Endothelial cell of umbilical vein (primary cell): ENCODE results near the gene CAPG. TPM values are rescaled to one million over a fixed set of nuclear protein-coding genes. Genes with fewer than 3 reads are reported as not detected.

Source experiments
- BruUV-seq: library from RNA; stranded (reverse); fragments of 400-500 nt; replicated peaks from 2 replicates; lab custom pipeline; 2021; lab: Mats Ljungman, UMichigan
- CTCF ChIA-PET: fragments of 300-600, 350-600 bp; sonication (Branson Sonifier 250); formaldehyde crosslinking; loops from one replicate; lab custom pipeline; 2021; ENCODE audit warnings: antibody characterized with exemption, inconsistent platforms; lab: Charles Lee
- POLR2A ChIA-PET: fragments of 300-600, 350-600 bp; sonication (Branson Sonifier 250); formaldehyde crosslinking; loops from one replicate; lab custom pipeline; 2021; ENCODE audit warnings: antibody characterized with exemption, inconsistent platforms; lab: Charles Lee
- DNase-seq: peaks from one replicate; pipeline ENCODE4 v3.0.0-alpha.2; 2011; ENCODE audit warnings: low read depth, low spot score
- FAIRE-seq: peaks from 2 replicates; lab custom pipeline; 2011; peaks lifted over from hg19 to GRCh38; lab: Jason Lieb, UNC
- H2AFZ ChIP-seq: 2 replicates; pipeline ENCODE4 v1.6.0; 2012; ENCODE audit warnings: low read depth, low read length, control low read depth, inconsistent platforms
- H3K27ac ChIP-seq: 2 replicates; pipeline ENCODE4 v1.5.1; 2011; ENCODE audit warnings: low read depth, mild to moderate bottlenecking, control low read depth, low read length, moderate library complexity; ENCODE audit not compliant: insufficient read depth
- H3K27me3 ChIP-seq, 2 experiments: 2 replicates each; pipeline versions ENCODE4 v1.6.0 to v1.6.1; 2011; ENCODE audit warnings: low read length in 2 of 2, mixed read lengths in 1 of 2; ENCODE audit not compliant: control insufficient read depth in 2 of 2, insufficient read depth in 2 of 2
- H3K36me3 ChIP-seq, 2 experiments: 2 replicates in 1 of 2; 3 replicates in 1 of 2; pipeline ENCODE4 v1.5.1; 2011; ENCODE audit warnings: low read length in 2 of 2, mild to moderate bottlenecking in 1 of 2, moderate library complexity in 1 of 2; ENCODE audit not compliant: control insufficient read depth in 2 of 2, insufficient read depth in 2 of 2; ENCODE audit errors: extremely low read depth in 1 of 2
- H3K4me1 ChIP-seq: 3 replicates; pipeline ENCODE4 v1.5.1; 2011; ENCODE audit warnings: mild to moderate bottlenecking, low read length; ENCODE audit not compliant: control insufficient read depth, insufficient read depth; ENCODE audit errors: extremely low read depth
- H3K4me2 ChIP-seq: 2 replicates; pipeline ENCODE4 v1.6.1; 2011; ENCODE audit warnings: low read length, control low read depth, mixed read lengths; ENCODE audit not compliant: insufficient read depth
- H3K4me3 ChIP-seq, 3 experiments: fragments of 200-600 bp in 1 of 3; sonication (generic), shearing (Covaris generic) in 1 of 3; replicated peaks in 1 of 3; 2 replicates each; pipeline ENCODE4 v1.5.1; 2011 to 2016; ENCODE audit warnings: control low read depth in 3 of 3, low read length in 3 of 3, mild to moderate bottlenecking in 2 of 3, inconsistent platforms in 1 of 3, low read depth in 1 of 3, moderate library complexity in 1 of 3; ENCODE audit not compliant: insufficient read depth in 1 of 3
- H3K79me2 ChIP-seq: 2 replicates; pipeline ENCODE4 v1.6.0; 2012; ENCODE audit warnings: low read length, inconsistent platforms; ENCODE audit not compliant: control insufficient read depth, insufficient read depth
- H3K9ac ChIP-seq: replicated peaks from 2 replicates; pipeline ENCODE3; 2011; ENCODE audit warnings: low read length, control low read depth; ENCODE audit not compliant: insufficient read depth; ENCODE audit errors: extremely low read depth
- H3K9me1 ChIP-seq: replicated peaks from 3 replicates; pipeline ENCODE4 v1.6.0; 2011; ENCODE audit warnings: mild to moderate bottlenecking, low read length; ENCODE audit not compliant: control insufficient read depth, insufficient read depth; ENCODE audit errors: extremely low read depth
- H3K9me3 ChIP-seq: replicated peaks from 2 replicates; pipeline ENCODE4 v1.5.1; 2012; ENCODE audit warnings: low read length, inconsistent platforms; ENCODE audit not compliant: control insufficient read depth, insufficient read depth
- H4K20me1 ChIP-seq: replicated peaks from 2 replicates; pipeline ENCODE3; 2011; ENCODE audit warnings: mild to moderate bottlenecking, low read length; ENCODE audit not compliant: control insufficient read depth, insufficient read depth; ENCODE audit errors: extremely low read depth
- EZH2 ChIP-seq: IDR thresholded peaks from 2 replicates; pipeline ENCODE4 v1.6.1; 2012; ENCODE audit warnings: borderline replicate concordance, low read depth, mild to moderate bottlenecking, moderate library complexity, low read length, inconsistent platforms; ENCODE audit not compliant: severe bottlenecking
- FOS ChIP-seq: IDR thresholded peaks from 2 replicates; pipeline ENCODE4 v1.6.1; 2011; ENCODE audit warnings: mild to moderate bottlenecking, low read length, moderate library complexity, borderline replicate concordance; ENCODE audit not compliant: insufficient read depth
- GATA2 ChIP-seq: IDR thresholded peaks from 2 replicates; pipeline ENCODE4 v1.7.0; 2011; ENCODE audit warnings: low read depth, mild to moderate bottlenecking, moderate library complexity, mixed read lengths, low read length; ENCODE audit not compliant: insufficient read length, insufficient read depth
- JUN ChIP-seq: IDR thresholded peaks from 2 replicates; pipeline ENCODE4 v1.6.1; 2011; ENCODE audit warnings: borderline replicate concordance, low read depth; ENCODE audit not compliant: insufficient read length, insufficient read depth
- MYC ChIP-seq: IDR thresholded peaks from one replicate; pipeline ENCODE4 v1.6.1; 2011; ENCODE audit warnings: mild to moderate bottlenecking, low read depth, low read length
- POLR2A ChIP-seq: IDR thresholded peaks from 2 replicates; pipeline ENCODE4 v1.6.1; 2012; ENCODE audit warnings: low read depth, mild to moderate bottlenecking, control low read depth, low read length
- POLR2AphosphoS5 ChIP-seq: IDR thresholded peaks from 2 replicates; pipeline ENCODE4 v1.6.1; 2012; ENCODE audit warnings: low read depth, mild to moderate bottlenecking, control low read depth, low read length, moderate library complexity; ENCODE audit not compliant: insufficient read depth
- dilution Hi-C: fragments of 300-500 bp; cut with MboI; formaldehyde crosslinking; loops from one replicate; pipeline ENCODE4 v1.15.0; 2019; ENCODE audit warnings: low sequenced_read_pairs; ENCODE audit not compliant: extremely low pct_ligation_motif_present
- intact Hi-C: fragments of 100-400 bp; cut with micrococcal nuclease; formaldehyde crosslinking; loops from one replicate; pipeline ENCODE4 v1.10.0; 2022
- polyA plus RNA-seq, 4 experiments: library from polyadenylated mRNA; depleted of rRNA in 3 of 4; stranded (reverse) in 3 of 4; unstranded in 1 of 4; fragments of >200 nt; gene quantifications; 2 replicates each; pipeline versions ENCODE4 v1.2.1 to v1.2.3, GENCODE V29; 2011 to 2012; ENCODE audit warnings: missing spikeins in 1 of 4
- total RNA-seq: library from RNA; stranded (reverse); gene quantifications from 2 replicates; pipeline ENCODE4 v1.2.3, GENCODE V29; 2021
- TF ChIP-seq, protein P1 (sequence below): IDR thresholded peaks from 2 replicates; pipeline ENCODE4 v1.6.1; 2011; ENCODE audit not compliant: insufficient read depth, insufficient read length
- TF ChIP-seq, protein P2 (sequence below), 2 donors: IDR thresholded peaks; 1 replicate in 1 of 2; 2 replicates in 1 of 2; pipeline ENCODE4 v1.5.1; 2011; ENCODE audit warnings: low read length in 2 of 2, mild to moderate bottlenecking in 2 of 2, moderate library complexity in 2 of 2, control low read depth in 1 of 2, inconsistent platforms in 1 of 2, low read depth in 1 of 2; ENCODE audit not compliant: insufficient read depth in 1 of 2; ENCODE audit errors: extremely low read depth in 1 of 2

Gene CAPG
- total and polyA plus RNA-seq, 2 donors (not counting 3 experiments of a cell fraction or from before 2014, with no cell fraction given) = 107 to 115 TPM

DNA sequence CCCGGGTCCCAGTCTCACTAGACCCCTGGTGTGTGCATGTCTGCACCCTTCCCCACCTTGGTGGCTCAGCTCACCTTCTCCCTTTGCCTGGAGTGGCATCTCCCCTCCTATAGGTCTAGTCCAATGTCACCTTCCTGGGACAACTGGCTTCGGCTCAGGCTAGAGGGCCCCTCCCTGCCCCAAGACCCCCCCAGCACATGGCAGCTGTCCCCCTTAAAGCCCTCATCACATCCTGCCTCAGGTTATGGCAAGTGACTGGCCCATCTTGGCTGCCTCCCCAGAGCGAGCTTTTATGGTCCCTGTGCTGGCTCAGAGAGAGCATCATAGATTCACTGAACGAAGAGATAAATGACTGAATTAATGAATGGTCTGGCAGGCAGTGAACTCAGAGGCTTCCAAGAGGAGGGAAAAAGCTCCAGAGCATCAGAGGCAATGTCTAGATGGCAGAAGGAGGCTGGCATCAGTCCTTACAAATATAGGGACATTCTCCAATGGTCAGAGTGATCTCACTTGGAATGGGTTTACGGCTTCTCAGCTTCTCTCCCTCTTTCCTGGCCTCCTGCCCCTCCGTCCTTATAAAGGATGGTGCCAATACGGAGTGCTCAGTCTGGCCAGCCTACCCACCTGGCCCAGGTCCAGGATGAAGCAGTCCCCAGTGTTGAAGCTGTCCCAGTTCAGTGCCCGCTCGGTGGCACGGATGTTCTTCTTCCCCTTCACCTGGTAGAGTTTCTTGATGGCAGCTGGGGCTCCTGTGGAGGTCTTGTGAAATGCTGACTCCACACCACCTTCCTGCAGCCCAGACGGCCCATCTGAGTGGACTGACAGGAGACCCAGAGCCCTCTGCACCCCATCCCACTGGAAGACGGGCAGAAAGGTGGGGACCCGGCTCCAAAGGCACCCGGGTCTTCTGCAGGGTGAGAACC is 9.4 kb downstream of the CAPG start:
- intact Hi-C loops (no loop called here), dilution Hi-C loops (no loop called here)
- ChIA-PET CTCF (interaction anchor here (1.0 to 1.7 kb wide), 2 partner anchors 17 to 151 kb away, joined by 3 to 4 read pairs; no protein-coding TSS in a partner anchor), POLR2A (no interaction called here)
- no TSS peak for BruUV-seq
- Histone ChIP-seq H3K79me2 (no peaks in the 10 kb centered on the region), H3K9me3 (no peaks in the 10 kb centered on the region), H3K9me1 (no peaks in the 10 kb centered on the region), H3K4me1 (peaks cover 5% of the 10 kb centered on the region), H3K9ac (no peak overlapping the region), H3K36me3 (peaks cover 2% of the 10 kb centered on the region in 2 experiments), H3K4me2 (no peak overlapping the region), H2AFZ (no peak overlapping the region), H3K27me3 (no peaks in the 10 kb centered on the region), H4K20me1 (no peaks in the 10 kb centered on the region), H3K27ac (no peak overlapping the region), H3K4me3 (no peak overlapping the region)
- no peak for FAIRE-seq
- TF ChIP-seq, protein P1, sequence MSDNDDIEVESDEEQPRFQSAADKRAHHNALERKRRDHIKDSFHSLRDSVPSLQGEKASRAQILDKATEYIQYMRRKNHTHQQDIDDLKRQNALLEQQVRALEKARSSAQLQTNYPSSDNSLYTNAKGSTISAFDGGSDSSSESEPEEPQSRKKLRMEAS = no peak
- TF ChIP-seq FOS = no peak
- no peak for TF ChIP-seq EZH2
- no peak for TF ChIP-seq POLR2AphosphoS5
- no peak for TF ChIP-seq JUN
- no peak for TF ChIP-seq POLR2A
- TF ChIP-seq, protein P2, sequence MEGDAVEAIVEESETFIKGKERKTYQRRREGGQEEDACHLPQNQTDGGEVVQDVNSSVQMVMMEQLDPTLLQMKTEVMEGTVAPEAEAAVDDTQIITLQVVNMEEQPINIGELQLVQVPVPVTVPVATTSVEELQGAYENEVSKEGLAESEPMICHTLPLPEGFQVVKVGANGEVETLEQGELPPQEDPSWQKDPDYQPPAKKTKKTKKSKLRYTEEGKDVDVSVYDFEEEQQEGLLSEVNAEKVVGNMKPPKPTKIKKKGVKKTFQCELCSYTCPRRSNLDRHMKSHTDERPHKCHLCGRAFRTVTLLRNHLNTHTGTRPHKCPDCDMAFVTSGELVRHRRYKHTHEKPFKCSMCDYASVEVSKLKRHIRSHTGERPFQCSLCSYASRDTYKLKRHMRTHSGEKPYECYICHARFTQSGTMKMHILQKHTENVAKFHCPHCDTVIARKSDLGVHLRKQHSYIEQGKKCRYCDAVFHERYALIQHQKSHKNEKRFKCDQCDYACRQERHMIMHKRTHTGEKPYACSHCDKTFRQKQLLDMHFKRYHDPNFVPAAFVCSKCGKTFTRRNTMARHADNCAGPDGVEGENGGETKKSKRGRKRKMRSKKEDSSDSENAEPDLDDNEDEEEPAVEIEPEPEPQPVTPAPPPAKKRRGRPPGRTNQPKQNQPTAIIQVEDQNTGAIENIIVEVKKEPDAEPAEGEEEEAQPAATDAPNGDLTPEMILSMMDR (IDR thresholded peaks at IDR 0.05; ENCODE audit: extremely low read depth in 1 of 2, insufficient read depth in 1 of 2, low read depth in 1 of 2, low read length in 2 of 2) = no peak
- no peak for TF ChIP-seq GATA2
- no peak for TF ChIP-seq MYC
- DNase-seq = no peak
